Measurements from ENCODE around the gene MAPK8IP3. TPM values are rescaled to one million over a fixed set of nuclear protein-coding genes. Genes with fewer than 3 reads are reported as not detected.

Gene MAPK8IP3
- total RNA-seq, 1 donor from 2014 or later = 28.5 TPM

DNA sequence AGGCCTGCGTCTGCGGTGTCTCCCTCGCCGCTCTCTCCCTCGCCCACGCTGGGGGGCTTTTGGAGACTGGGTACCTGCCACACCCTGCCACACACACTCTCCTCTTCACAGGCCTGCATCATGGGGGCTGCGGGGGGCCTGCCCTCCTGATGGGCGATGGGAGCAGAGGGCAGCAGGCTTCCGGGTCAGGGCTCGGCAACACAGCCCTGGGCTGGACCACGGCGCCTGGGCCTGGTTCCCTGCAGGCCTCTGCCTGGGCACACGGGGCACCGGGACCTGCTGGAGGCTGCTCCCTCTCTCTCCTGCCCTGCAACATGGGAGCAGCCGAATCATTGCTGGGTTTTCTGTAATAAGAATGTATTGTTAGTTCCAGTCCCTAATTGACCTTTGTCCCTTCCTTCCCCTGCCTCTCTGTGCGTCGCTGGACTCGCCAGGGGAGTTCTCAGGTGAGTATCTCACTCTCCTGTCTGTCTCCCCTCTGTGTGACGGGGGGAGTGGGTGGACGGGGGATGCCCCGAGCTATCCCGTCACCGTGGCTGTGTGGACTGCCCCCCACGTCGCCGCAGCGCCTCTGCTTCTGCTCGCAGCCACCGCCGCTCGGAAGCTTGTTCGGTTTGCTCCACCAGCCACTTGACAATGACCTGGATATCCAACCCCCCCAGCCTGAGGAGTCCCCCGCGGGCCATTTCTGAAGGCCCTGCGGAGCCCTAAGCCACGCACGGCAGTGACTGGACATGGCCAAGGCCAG is 51.9 kb downstream of the MAPK8IP3 start:
- no peaks in the 10 kb centered on the region for H3K79me2 ChIP-seq (ENCODE audit: low read depth)
- no peak overlapping the region for H3K27ac ChIP-seq
- H3K9ac ChIP-seq = no peak overlapping the region
- peaks cover 1% of the 10 kb centered on the region for H4K20me1 ChIP-seq (ENCODE audit: low read depth)
- Mint-ChIP-seq H3K36me3 (peaks cover 7% of the 10 kb centered on the region), H3K4me1 (no peaks in the 10 kb centered on the region), H3K4me3 (no peak overlapping the region), H3K27me3 (ENCODE audit: insufficient read depth, low read depth) (peaks cover 4% of the 10 kb centered on the region), H3K27ac (no peak overlapping the region), H3K9me3 (no peaks in the 10 kb centered on the region)
- DNase-seq (ENCODE audit: low spot score) = no peak
- H2AFZ ChIP-seq (replicated peaks) = no peak overlapping the region
- no peak overlapping the region for H3K4me3 ChIP-seq
- peaks cover 1% of the 10 kb centered on the region for H3F3A ChIP-seq (ENCODE audit: low read depth)
- TF ChIP-seq EZH2 (IDR thresholded peaks at IDR 0.05) (no peak), EZH2phosphoT487 (IDR thresholded peaks at IDR 0.05) (no peak)
- TF ChIP-seq, protein P1, sequence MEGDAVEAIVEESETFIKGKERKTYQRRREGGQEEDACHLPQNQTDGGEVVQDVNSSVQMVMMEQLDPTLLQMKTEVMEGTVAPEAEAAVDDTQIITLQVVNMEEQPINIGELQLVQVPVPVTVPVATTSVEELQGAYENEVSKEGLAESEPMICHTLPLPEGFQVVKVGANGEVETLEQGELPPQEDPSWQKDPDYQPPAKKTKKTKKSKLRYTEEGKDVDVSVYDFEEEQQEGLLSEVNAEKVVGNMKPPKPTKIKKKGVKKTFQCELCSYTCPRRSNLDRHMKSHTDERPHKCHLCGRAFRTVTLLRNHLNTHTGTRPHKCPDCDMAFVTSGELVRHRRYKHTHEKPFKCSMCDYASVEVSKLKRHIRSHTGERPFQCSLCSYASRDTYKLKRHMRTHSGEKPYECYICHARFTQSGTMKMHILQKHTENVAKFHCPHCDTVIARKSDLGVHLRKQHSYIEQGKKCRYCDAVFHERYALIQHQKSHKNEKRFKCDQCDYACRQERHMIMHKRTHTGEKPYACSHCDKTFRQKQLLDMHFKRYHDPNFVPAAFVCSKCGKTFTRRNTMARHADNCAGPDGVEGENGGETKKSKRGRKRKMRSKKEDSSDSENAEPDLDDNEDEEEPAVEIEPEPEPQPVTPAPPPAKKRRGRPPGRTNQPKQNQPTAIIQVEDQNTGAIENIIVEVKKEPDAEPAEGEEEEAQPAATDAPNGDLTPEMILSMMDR (IDR thresholded peaks at IDR 0.05) = no peak
- no peaks in the 10 kb centered on the region for H3K4me1 ChIP-seq
- no peaks in the 10 kb centered on the region for H3K9me3 ChIP-seq (ENCODE audit: low read depth)
- no peak overlapping the region for H3K4me2 ChIP-seq
- H3K27me3 ChIP-seq = no peaks in the 10 kb centered on the region
- no peaks in the 10 kb centered on the region for H3K36me3 ChIP-seq

- Histone ChIP-seq H3K9me3 (ENCODE audit: low read depth) (no peaks in the 10 kb centered on the region), H3F3A (ENCODE audit: low read depth) (peaks cover 8% of the 10 kb centered on the region), H3K27me3 (no peaks in the 10 kb centered on the region), H3K4me3 (no peak overlapping the region), H3K9ac (no peak overlapping the region), H4K20me1 (ENCODE audit: low read depth) (peaks cover 8% of the 10 kb centered on the region), H3K4me1 (no peaks in the 10 kb centered on the region), H2AFZ (replicated peaks) (no peak overlapping the region), H3K36me3 (no peaks in the 10 kb centered on the region), H3K4me2 (no peak overlapping the region), H3K79me2 (ENCODE audit: low read depth) (no peaks in the 10 kb centered on the region), H3K27ac (no peak overlapping the region)
- no peak overlapping the region for H3K4me3 Mint-ChIP-seq
- H3K4me1 Mint-ChIP-seq = no peaks in the 10 kb centered on the region
- H3K27me3 Mint-ChIP-seq (ENCODE audit: insufficient read depth, low read depth) = peaks cover 4% of the 10 kb centered on the region
- H3K9me3 Mint-ChIP-seq = no peaks in the 10 kb centered on the region
- TF ChIP-seq EZH2 (IDR thresholded peaks at IDR 0.05) = no peak
- TF ChIP-seq EZH2phosphoT487 (IDR thresholded peaks at IDR 0.05) = no peak
- TF ChIP-seq, protein P1 (IDR thresholded peaks at IDR 0.05) = no peak
- H3K27ac Mint-ChIP-seq = no peak overlapping the region
- no peak for DNase-seq (ENCODE audit: low spot score)
- peaks cover 7% of the 10 kb centered on the region for H3K36me3 Mint-ChIP-seq
Measured at GRCh38 chr16:1758923-1759322, 52.9 kb downstream of the MAPK8IP3 start.

DNA sequence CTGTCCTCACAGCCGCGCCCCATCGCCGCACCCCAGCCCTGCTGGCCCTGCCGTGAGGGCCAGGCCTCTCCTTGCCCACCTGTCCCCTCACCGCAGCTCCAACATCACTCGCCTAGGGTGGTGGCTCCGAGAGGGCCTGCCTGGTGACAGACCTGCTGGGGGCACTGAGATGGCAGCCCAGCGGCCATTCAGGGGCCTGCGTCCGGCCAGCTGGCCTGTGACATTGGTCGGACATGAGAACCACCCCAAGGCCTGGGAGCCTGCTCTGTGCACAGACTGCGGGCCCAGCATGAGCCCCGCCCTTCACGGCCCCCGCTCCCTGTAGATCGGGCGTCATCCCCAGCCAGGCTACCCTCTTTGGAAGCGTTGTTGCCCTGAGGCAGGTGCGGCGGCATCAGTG is 53.5 kb downstream of the MAPK8IP3 start:
- H3K27ac Mint-ChIP-seq = no peak overlapping the region
- H3K27me3 ChIP-seq = no peaks in the 10 kb centered on the region
- no peaks in the 10 kb centered on the region for H3K9me3 ChIP-seq (ENCODE audit: low read depth)
- no peaks in the 10 kb centered on the region for H3K4me1 ChIP-seq
- no peaks in the 10 kb centered on the region for H3K79me2 ChIP-seq (ENCODE audit: low read depth)
- H3F3A ChIP-seq (ENCODE audit: low read depth) = peaks cover 8% of the 10 kb centered on the region
- H3K4me2 ChIP-seq = no peak overlapping the region
- peaks cover 5% of the 10 kb centered on the region for H3K36me3 Mint-ChIP-seq
- no peak overlapping the region for H3K4me3 ChIP-seq
- H2AFZ ChIP-seq (replicated peaks) = no peak overlapping the region
- no peak for DNase-seq (ENCODE audit: low spot score)
- H3K9ac ChIP-seq = no peak overlapping the region
- H3K27ac ChIP-seq = no peak overlapping the region
- no peaks in the 10 kb centered on the region for H3K4me1 Mint-ChIP-seq
- no peaks in the 10 kb centered on the region for H3K36me3 ChIP-seq
- H3K9me3 Mint-ChIP-seq = no peaks in the 10 kb centered on the region
- H3K27me3 Mint-ChIP-seq (ENCODE audit: insufficient read depth, low read depth) = peaks cover 4% of the 10 kb centered on the region
- no peak overlapping the region for H3K4me3 Mint-ChIP-seq
- TF ChIP-seq EZH2 (IDR thresholded peaks at IDR 0.05) = no peak
- TF ChIP-seq, protein P1 (IDR thresholded peaks at IDR 0.05) = no peak
- no peak for TF ChIP-seq EZH2phosphoT487 (IDR thresholded peaks at IDR 0.05)
- peaks cover 13% of the 10 kb centered on the region for H4K20me1 ChIP-seq (ENCODE audit: low read depth)

Measured in neural progenitor cell (in vitro differentiated cells).